Fibroblast of villous mesenchyme (primary cell): ENCODE results near the gene ZCWPW1. TPM values are rescaled to one million over a fixed set of nuclear protein-coding genes. Genes with fewer than 3 reads are reported as not detected.

Experiments
- DNase-seq: peaks from one replicate; pipeline ENCODE4 v3.0.0-alpha.2; 2010; ENCODE audit warnings: low read depth
- H3K4me3 ChIP-seq: 2 replicates; pipeline ENCODE4 v1.5.1; 2011; ENCODE audit warnings: low read depth, mild to moderate bottlenecking, low read length
- CTCF ChIP-seq: IDR thresholded peaks from 2 replicates; pipeline ENCODE4 v1.5.1; 2012; ENCODE audit warnings: low read depth, mild to moderate bottlenecking, low read length; ENCODE audit not compliant: insufficient read depth
- total RNA-seq: library from RNA; depleted of rRNA; stranded (reverse); fragments of >200 nt; gene quantifications from 2 replicates; pipeline ENCODE4 v1.2.3, GENCODE V29; 2012

Gene ZCWPW1
- total RNA-seq, 1 donor = 0.43 TPM

- no peak overlapping the region for H3K4me3 ChIP-seq
- DNase-seq = no peak
- no peak for TF ChIP-seq CTCF
Measured at GRCh38 chr7:100371561-100372171, 56.8 kb downstream of the ZCWPW1 start.

GRCh38 chr7:100370746-100371145 is 57.8 kb downstream of the ZCWPW1 start:
- TF ChIP-seq CTCF = no peak
- DNase-seq = no peak
- no peak overlapping the region for H3K4me3 ChIP-seq

GRCh38 chr7:100370303-100370702 is 58.2 kb downstream of the ZCWPW1 start:
- H3K4me3 ChIP-seq = no peak overlapping the region
- TF ChIP-seq CTCF = no peak
- DNase-seq = no peak

- TF ChIP-seq CTCF = no peak
- no peak for DNase-seq
- H3K4me3 ChIP-seq = no peak overlapping the region
Measured at GRCh38 chr7:100369105-100369504, 59.4 kb downstream of the ZCWPW1 start.

GRCh38 chr7:100367676-100368613 is 60.6 kb downstream of the ZCWPW1 start:
- no peak for DNase-seq
- no peak for TF ChIP-seq CTCF
- H3K4me3 ChIP-seq = no peak overlapping the region

GRCh38 chr7:100367251-100367620 is 61.3 kb downstream of the ZCWPW1 start:
- DNase-seq = no peak
- no peak overlapping the region for H3K4me3 ChIP-seq
- TF ChIP-seq CTCF = no peak
